A673 (cell line): ENCODE results near the gene CIAO3. TPM values are rescaled to one million over a fixed set of nuclear protein-coding genes. Genes with fewer than 3 reads are reported as not detected.

Source experiments
- BruUV-seq: library from RNA; stranded (reverse); fragments of 400-500 nt; replicated peaks from 2 replicates; lab custom pipeline; 2021; lab: Mats Ljungman, UMichigan
- CTCF ChIA-PET: fragments of 300-600 bp; sonication (Branson Sonifier 250); formaldehyde crosslinking; loops from one replicate; lab custom pipeline; 2022; ENCODE audit warnings: antibody characterized with exemption; lab: Charles Lee
- POLR2A ChIA-PET: fragments of 300-600 bp; sonication (Branson Sonifier 250); formaldehyde crosslinking; loops from one replicate; lab custom pipeline; 2022; ENCODE audit warnings: antibody characterized with exemption; ENCODE audit not compliant: low non-redundant PET; lab: Charles Lee
- DNase-seq: peaks from one replicate; pipeline ENCODE4 v3.0.0-alpha.2; 2015; ENCODE audit warnings: low spot score
- H3K27ac ChIP-seq: fragments of 200-600 bp; sonication (generic); 2 replicates; pipeline ENCODE4 v1.5.1; 2016; ENCODE audit warnings: mixed run types, low read depth, mild to moderate bottlenecking, mixed read lengths, antibody characterized with exemption, low read length; ENCODE audit not compliant: poor library complexity, severe bottlenecking
- H3K27me3 ChIP-seq: fragments of 200-600 bp; sonication (generic); replicated peaks from 2 replicates; pipeline ENCODE4 v1.6.1; 2017; ENCODE audit warnings: mixed run types, low read depth, mild to moderate bottlenecking, mixed read lengths, antibody characterized with exemption, low read length; ENCODE audit not compliant: insufficient read depth, poor library complexity
- H3K36me3 ChIP-seq: fragments of 200-600 bp; sonication (generic); 2 replicates; pipeline ENCODE4 v1.6.1; 2016; ENCODE audit warnings: mixed run types, mild to moderate bottlenecking, mixed read lengths, antibody characterized with exemption, low read length; ENCODE audit not compliant: insufficient read depth, poor library complexity, severe bottlenecking
- H3K4me1 ChIP-seq: fragments of 200-600 bp; sonication (generic); 2 replicates; pipeline ENCODE4 v1.6.1; 2017; ENCODE audit warnings: mixed run types, mild to moderate bottlenecking, mixed read lengths, antibody characterized with exemption, low read length; ENCODE audit not compliant: insufficient read depth, poor library complexity, severe bottlenecking
- H3K4me3 ChIP-seq: fragments of 200-600 bp; sonication (generic); 2 replicates; pipeline ENCODE4 v1.5.1; 2016; ENCODE audit warnings: low read depth, mixed run types, mild to moderate bottlenecking, mixed read lengths, low read length; ENCODE audit not compliant: poor library complexity, severe bottlenecking
- H3K9me3 ChIP-seq: fragments of 200-600 bp; sonication (generic); 2 replicates; pipeline ENCODE4 v1.6.1; 2016; ENCODE audit warnings: mixed run types, low read depth, mild to moderate bottlenecking, mixed read lengths, antibody characterized with exemption, low read length; ENCODE audit not compliant: poor library complexity, severe bottlenecking
- CTCF ChIP-seq: fragments of 300-800, 200-600 bp; sonication (generic); conservative IDR thresholded peaks from 2 replicates; pipeline ENCODE4 v1.5.1; 2017; ENCODE audit warnings: low read depth, mild to moderate bottlenecking, antibody characterized with exemption, low read length, moderate library complexity, mixed read lengths
- EZH2 ChIP-seq: fragments of 200-600 bp; sonication (generic); IDR thresholded peaks from 2 replicates; pipeline ENCODE4 v1.6.1; 2017; ENCODE audit warnings: borderline replicate concordance, low read depth, mild to moderate bottlenecking, mixed read lengths, antibody characterized with exemption, low read length; ENCODE audit not compliant: poor library complexity, severe bottlenecking
- intact Hi-C: fragments of 100-400 bp; cut with micrococcal nuclease; formaldehyde crosslinking; loops from one replicate; pipeline ENCODE4 v1.10.0; 2022; ENCODE audit not compliant: unreplicated experiment
- total RNA-seq: library from RNA; stranded (reverse); gene quantifications from 2 replicates; pipeline ENCODE4 v1.2.3, GENCODE V29; 2021

Gene CIAO3
- total RNA-seq, 1 experiment from 2014 or later: 48.4 TPM

DNA sequence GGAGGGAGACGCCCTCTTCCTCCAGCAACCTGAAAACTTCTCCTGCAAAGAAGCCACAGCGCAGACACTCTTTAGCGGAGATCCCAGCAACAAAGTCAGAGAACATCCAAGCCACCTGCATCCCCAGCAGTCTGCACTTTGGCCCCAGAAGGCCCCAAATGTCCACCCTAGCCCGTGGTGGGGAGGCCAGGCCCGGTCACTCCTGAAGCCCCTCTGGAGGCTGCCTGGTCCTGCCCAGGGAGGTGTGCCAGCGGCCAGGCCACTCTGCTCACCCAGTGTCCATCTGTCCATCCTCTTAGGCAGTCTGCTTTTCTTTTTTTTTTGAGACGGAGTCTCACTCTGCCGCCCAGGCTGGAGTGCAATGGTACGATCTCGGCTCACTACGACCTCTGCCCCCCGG is 8.5 kb downstream of the CIAO3 start:
- Histone ChIP-seq H3K4me3 (no peak overlapping the region), H3K4me1 (peaks cover 8% of the 10 kb centered on the region), H3K27me3 (no peaks in the 10 kb centered on the region), H3K9me3 (no peaks in the 10 kb centered on the region), H3K27ac (no peak overlapping the region), H3K36me3 (peaks cover 14% of the 10 kb centered on the region)
- TF ChIP-seq CTCF: no peak
- intact Hi-C loops: no loop called here
- POLR2A ChIA-PET: no interaction called here
- CTCF ChIA-PET: no interaction called here
- no TSS peak for BruUV-seq
- no peak for DNase-seq

- H3K36me3 ChIP-seq: peaks cover 7% of the 10 kb centered on the region
- H3K9me3 ChIP-seq: no peaks in the 10 kb centered on the region
- intact Hi-C loops: no loop called here
- ChIA-PET POLR2A (no interaction called here), CTCF (no interaction called here)
- TF ChIP-seq CTCF (no peak), EZH2 (no peak)
- peaks cover 10% of the 10 kb centered on the region for H3K4me1 ChIP-seq
- H3K27ac ChIP-seq: no peak overlapping the region
- H3K27me3 ChIP-seq: no peaks in the 10 kb centered on the region
- no TSS peak for BruUV-seq
- no peak overlapping the region for H3K4me3 ChIP-seq
- no peak for DNase-seq
These were observed 9.9 kb downstream of the CIAO3 start for GRCh38 chr16:730666-731509.

GRCh38 chr16:729768-730665 is 10.8 kb downstream of the CIAO3 start:
- POLR2A ChIA-PET: no interaction called here
- peaks cover 10% of the 10 kb centered on the region for H3K4me1 ChIP-seq
- H3K27ac ChIP-seq: no peak overlapping the region
- H3K9me3 ChIP-seq: no peaks in the 10 kb centered on the region
- CTCF ChIA-PET: interaction anchor here (0.8 kb wide), 1 partner anchor 18 kb away, joined by 3 read pairs; no protein-coding TSS in a partner anchor
- TF ChIP-seq CTCF (no peak), EZH2 (no peak)
- no peak for DNase-seq
- BruUV-seq: no TSS peak
- H3K27me3 ChIP-seq: no peaks in the 10 kb centered on the region
- intact Hi-C loops: no loop called here
- H3K4me3 ChIP-seq: no peak overlapping the region
- peaks cover 7% of the 10 kb centered on the region for H3K36me3 ChIP-seq
